ENCODE measurements around the gene POLR2A.

The POLR2A gene

GRCh38 chr17:7497228-7497627 is 13.1 kb downstream of the POLR2A start:
- peak overlapping the region in 2 of 21 experiments; percentile 28 to 37 for H3K27ac ChIP-seq
- H3K4me3 ChIP-seq: no peak overlapping the region

GRCh38 chr17:7497636-7498035 is 13.5 kb downstream of the POLR2A start:
- peak overlapping the region in 2 of 21 experiments; percentile 6 to 16 for H3K27ac ChIP-seq
- H3K4me3 ChIP-seq: no peak overlapping the region

DNA sequence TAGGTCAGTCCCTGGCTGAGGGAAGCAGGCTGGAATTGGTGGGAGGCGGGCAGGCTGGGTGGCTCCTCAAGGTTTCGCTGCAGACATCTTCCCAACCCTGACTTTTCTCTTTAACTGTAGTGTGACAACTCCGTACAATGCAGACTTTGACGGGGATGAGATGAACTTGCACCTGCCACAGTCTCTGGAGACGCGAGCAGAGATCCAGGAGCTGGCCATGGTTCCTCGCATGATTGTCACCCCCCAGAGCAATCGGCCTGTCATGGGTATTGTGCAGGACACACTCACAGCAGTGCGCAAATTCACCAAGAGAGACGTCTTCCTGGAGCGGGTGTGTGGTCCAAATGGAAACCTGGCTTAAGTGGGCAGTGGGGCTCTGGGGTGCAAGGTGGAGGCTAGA is 15.0 kb downstream of the POLR2A start:
- no peak overlapping the region for H3K27ac ChIP-seq
- no peak overlapping the region for H3K4me3 ChIP-seq

GRCh38 chr17:7501729-7502128 is 17.6 kb downstream of the POLR2A start:
- Histone ChIP-seq H3K27ac (no peak overlapping the region), H3K4me3 (no peak overlapping the region)

- Histone ChIP-seq H3K27ac (no peak overlapping the region), H3K4me3 (no peak overlapping the region)
Measured at GRCh38 chr17:7502171-7502847, 18.1 kb downstream of the POLR2A start.

DNA sequence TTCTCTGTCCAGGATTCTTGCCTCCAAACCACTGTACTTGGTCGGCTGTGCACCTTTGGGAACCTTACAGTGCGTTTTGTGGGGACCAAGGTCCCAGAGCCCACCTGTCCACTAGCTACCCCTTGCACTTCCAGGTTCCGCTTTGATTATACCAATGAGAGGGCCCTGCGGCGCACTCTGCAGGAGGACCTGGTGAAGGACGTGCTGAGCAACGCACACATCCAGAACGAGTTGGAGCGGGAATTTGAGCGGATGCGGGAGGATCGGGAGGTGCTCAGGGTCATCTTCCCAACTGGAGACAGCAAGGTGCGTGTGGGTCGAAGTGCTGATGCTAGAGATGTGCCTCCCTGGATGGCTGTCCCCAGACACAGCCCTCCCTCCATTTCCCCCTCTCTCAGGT is 18.8 kb downstream of the POLR2A start:
- Histone ChIP-seq H3K27ac (no peak overlapping the region), H3K4me3 (no peak overlapping the region)

DNA sequence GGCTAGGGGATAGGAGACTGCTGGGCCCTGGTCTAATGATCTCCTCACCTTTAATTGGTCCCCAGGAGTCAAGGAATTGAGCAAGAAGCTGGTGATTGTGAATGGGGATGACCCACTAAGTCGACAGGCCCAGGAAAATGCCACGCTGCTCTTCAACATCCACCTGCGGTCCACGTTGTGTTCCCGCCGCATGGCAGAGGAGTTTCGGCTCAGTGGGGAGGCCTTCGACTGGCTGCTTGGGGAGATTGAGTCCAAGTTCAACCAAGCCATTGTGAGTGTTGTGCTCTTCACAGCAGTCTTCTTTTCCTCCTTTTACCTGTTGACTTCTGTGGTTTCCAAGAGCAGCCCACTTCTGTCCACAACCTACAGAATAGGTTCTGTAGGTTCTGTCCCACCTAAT is 19.4 kb downstream of the POLR2A start:
- H3K27ac ChIP-seq: no peak overlapping the region
- no peak overlapping the region for H3K4me3 ChIP-seq

GRCh38 chr17:7508145-7508544 is 24.0 kb downstream of the POLR2A start:
- no peak overlapping the region for H3K4me3 ChIP-seq
- H3K27ac ChIP-seq: peak overlapping the region in 1 of 21 experiments; percentile 2

GRCh38 chr17:7508846-7509245 is 24.7 kb downstream of the POLR2A start:
- no peak overlapping the region for H3K4me3 ChIP-seq
- H3K27ac ChIP-seq: peak overlapping the region in 3 of 21 experiments; percentile 16 to 35 (median 28)

DNA sequence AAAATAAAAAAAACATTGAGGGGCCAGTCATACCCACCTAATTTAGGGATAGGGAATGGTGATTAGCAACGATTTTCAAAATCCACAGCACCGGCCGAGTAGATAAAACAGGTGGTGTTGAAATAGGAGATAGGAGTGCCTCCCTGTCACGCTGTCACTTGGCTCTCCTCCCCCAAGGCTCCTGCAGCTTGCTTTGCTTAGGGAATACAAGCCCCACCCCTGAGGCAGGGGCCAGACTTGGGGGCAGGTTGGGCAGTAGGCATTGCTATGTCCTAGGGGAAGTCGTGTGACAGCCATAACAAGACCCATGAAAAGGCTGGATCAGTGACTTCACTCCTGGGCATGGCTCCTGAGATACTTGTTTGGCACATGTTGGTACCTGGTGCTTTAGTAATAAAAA is 25.8 kb downstream of the POLR2A start:
- Histone ChIP-seq H3K27ac (peak overlapping the region in 1 of 21 experiments; percentile 25), H3K4me3 (no peak overlapping the region)

DNA sequence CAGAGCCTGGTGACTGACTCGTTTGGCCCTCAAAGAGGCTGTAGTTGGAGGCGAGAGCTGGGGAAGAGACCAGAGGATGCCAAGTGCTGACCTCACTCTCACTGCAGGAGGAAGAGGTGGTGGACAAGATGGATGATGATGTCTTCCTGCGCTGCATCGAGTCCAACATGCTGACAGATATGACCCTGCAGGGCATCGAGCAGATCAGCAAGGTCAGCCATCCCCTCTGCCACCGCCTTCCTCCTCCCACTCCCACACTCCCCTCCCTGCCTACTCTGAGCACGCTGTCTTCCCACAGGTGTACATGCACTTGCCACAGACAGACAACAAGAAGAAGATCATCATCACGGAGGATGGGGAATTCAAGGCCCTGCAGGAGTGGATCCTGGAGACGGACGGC is 26.9 kb downstream of the POLR2A start:
- Histone ChIP-seq H3K27ac (no peak overlapping the region), H3K4me3 (no peak overlapping the region)

DNA sequence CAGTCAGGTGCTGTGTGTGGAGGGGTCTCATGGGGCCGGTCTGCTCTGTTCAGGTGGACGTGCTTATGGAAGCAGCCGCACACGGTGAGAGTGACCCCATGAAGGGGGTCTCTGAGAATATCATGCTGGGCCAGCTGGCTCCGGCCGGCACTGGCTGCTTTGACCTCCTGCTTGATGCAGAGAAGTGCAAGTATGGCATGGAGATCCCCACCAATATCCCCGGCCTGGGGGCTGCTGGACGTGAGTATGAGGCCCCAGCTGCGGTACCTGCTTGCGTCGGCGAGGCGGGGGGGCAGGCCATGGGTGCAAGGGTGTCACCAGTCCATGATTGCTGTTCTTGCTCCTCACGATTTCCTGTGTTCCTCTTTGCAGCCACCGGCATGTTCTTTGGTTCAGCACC is 27.9 kb downstream of the POLR2A start:
- Histone ChIP-seq H3K4me3 (no peak overlapping the region), H3K27ac (no peak overlapping the region)

- no peak overlapping the region for H3K27ac ChIP-seq
- no peak overlapping the region for H3K4me3 ChIP-seq
Measured at GRCh38 chr17:7512824-7513540, 28.8 kb downstream of the POLR2A start.

DNA sequence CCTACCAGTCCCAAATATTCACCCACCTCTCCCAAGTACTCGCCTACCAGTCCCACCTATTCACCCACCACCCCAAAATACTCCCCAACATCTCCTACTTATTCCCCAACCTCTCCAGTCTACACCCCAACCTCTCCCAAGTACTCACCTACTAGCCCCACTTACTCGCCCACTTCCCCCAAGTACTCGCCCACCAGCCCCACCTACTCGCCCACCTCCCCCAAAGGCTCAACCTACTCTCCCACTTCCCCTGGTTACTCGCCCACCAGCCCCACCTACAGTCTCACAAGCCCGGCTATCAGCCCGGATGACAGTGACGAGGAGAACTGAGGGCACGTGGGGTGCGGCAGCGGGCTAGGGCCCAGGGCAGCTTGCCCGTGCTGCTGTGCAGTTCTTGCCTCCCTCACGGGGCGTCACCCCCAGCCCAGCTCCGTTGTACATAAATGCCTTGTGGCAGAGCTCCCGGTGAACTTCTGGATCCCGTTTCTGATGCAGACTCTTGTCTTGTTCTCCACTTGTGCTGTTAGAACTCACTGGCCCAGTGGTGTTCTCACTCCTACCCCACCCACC is 29.8 kb downstream of the POLR2A start:
- Histone ChIP-seq H3K27ac (peak overlapping the region in 6 of 21 experiments; percentile 6 to 65 (median 30)), H3K4me3 (no peak overlapping the region)

DNA sequence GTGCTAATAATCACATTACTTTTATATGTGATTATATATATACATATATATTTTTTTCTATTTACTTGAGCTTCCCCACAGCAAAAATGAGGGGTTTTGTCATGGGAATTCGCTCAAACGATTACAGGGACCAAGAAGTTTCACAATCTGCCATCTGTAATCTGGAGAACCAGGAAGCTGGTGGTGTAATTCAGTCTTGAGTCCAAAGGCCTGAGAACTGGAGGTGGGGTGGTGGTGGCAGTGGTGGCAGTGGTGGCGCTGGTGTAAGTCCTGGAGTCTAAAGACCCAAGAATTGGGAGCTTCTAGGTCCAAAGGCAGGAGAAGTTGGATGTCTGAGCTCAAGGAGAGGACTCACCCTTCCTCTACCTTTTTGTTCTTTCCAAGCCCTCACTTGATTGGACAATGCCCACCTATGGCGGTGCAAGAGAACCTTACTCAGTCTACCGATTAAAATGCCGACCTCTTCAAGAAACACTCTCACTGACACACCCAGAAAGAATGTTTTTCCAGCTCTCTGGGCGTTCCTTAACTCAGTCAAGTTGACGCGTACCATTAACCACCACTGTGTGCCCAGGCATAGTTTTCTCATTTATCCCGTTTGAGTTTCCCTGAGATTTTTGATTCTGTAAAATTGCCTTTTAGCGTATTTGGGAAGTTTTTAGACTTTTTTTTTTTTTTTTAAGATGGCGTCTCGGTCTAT is 31.9 kb downstream of the POLR2A start:
- no peak overlapping the region for H3K4me3 ChIP-seq
- H3K27ac ChIP-seq: peak overlapping the region in 1 of 21 experiments; percentile 13

DNA sequence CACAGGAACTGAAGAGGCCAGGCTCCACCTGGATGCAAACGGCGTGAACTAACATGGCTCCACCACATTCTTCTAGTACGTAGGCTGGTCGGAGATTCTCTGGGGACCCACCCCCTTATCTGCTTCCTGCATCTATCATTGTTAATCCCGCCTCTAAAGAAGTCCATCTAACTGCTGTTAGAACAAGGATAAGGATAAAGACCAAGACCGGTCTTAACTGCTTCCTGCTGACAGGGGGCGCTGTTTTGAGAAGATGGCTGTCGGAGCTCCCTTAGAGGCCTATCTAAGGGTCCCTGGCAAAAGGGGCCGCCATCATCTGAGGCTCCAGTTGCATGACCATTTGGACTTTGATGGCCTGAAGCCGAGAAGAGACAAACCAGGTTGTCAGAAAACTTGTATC is 38.9 kb downstream of the POLR2A start:
- no peak overlapping the region for H3K4me3 ChIP-seq

GRCh38 chr17:7528842-7529241 is 44.7 kb downstream of the POLR2A start:
- Histone ChIP-seq H3K27ac (no peak overlapping the region), H3K4me3 (no peak overlapping the region)

More for the DNA sequence above, 38.9 kb downstream of the POLR2A start:
- H3K27ac ChIP-seq: no peak overlapping the region

GRCh38 chr17:7530023-7530900 is 46.1 kb downstream of the POLR2A start:
- no peak overlapping the region for H3K4me3 ChIP-seq
- H3K27ac ChIP-seq: no peak overlapping the region

- H3K27ac ChIP-seq: no peak overlapping the region
- no peak overlapping the region for H3K4me3 ChIP-seq
Measured at GRCh38 chr17:7538050-7538449, 53.9 kb downstream of the POLR2A start.

Data from skin epidermis (tissue), 12 donors.